Naive thymus-derived CD4-positive, alpha-beta T cell (primary cell): Measurements from ENCODE around the gene GSN. TPM values are rescaled to one million over a fixed set of nuclear protein-coding genes. Genes with fewer than 3 reads are reported as not detected.
A peak's percentile ranks its signal among the peaks of the same experiment; 100 is the strongest.

ENCODE experiments used
- ATAC-seq: fragments of 150-1000 bp; cut with Tn5 transposase; 2 replicates; pipeline ENCODE4 v1.10.0; 2021; ENCODE audit warnings: mild to moderate bottlenecking, moderate library complexity
- CTCF ChIA-PET: fragments of 350-600 bp; sonication (Branson Sonifier 250); formaldehyde crosslinking; loops from one replicate; lab custom pipeline; 2021; ENCODE audit warnings: antibody characterized with exemption; lab: Charles Lee
- POLR2A ChIA-PET: fragments of 350-600 bp; sonication (Branson Sonifier 250); formaldehyde crosslinking; loops from one replicate; lab custom pipeline; 2021; ENCODE audit warnings: antibody characterized with exemption, inconsistent platforms; lab: Charles Lee
- DNase-seq, 9 donors: peaks; one replicate each; pipeline versions ENCODE4 v3.0.0 to v3.0.0-alpha.2; 2020 to 2022; ENCODE audit warnings: mixed read lengths in 1 of 9
- H3K27ac ChIP-seq: one replicate; pipeline ENCODE4 v1.7.0; 2013; ENCODE audit warnings: mild to moderate bottlenecking, low read depth, low read length, moderate library complexity
- H3K27me3 ChIP-seq, 2 donors: one replicate each; pipeline ENCODE4 v1.7.0; 2013; ENCODE audit warnings: low read length in 2 of 2, mild to moderate bottlenecking in 2 of 2, moderate library complexity in 2 of 2; ENCODE audit not compliant: control insufficient read depth in 2 of 2, insufficient read depth in 2 of 2
- H3K36me3 ChIP-seq, 3 experiments: 1 replicate in 2 of 3; 2 replicates in 1 of 3; pipeline ENCODE4 v1.7.0; 2013; ENCODE audit warnings: low read length in 3 of 3, mild to moderate bottlenecking in 3 of 3, moderate library complexity in 1 of 3; ENCODE audit not compliant: insufficient read depth in 3 of 3, control insufficient read depth in 2 of 3
- H3K4me1 ChIP-seq, 2 donors: one replicate each; pipeline ENCODE4 v1.7.0; 2013; ENCODE audit warnings: low read length in 2 of 2, mild to moderate bottlenecking in 2 of 2, moderate library complexity in 1 of 2; ENCODE audit not compliant: control insufficient read depth in 2 of 2, insufficient read depth in 2 of 2
- H3K4me3 ChIP-seq: 2 replicates; pipeline ENCODE4 v1.7.0; 2013; ENCODE audit warnings: mild to moderate bottlenecking, low read length
- H3K9me3 ChIP-seq, 3 experiments: 1 replicate in 2 of 3; 2 replicates in 1 of 3; pipeline ENCODE4 v1.7.0; 2013; ENCODE audit warnings: low read length in 3 of 3; ENCODE audit not compliant: control insufficient read depth in 2 of 3
- H3K27ac Mint-ChIP-seq, 9 donors: one replicate each; pipeline ENCODE4 v1.8.0; 2020 to 2022; ENCODE audit warnings: mixed read lengths in 9 of 9, mild to moderate bottlenecking in 8 of 9, moderate library complexity in 5 of 9, inconsistent platforms in 2 of 9
- H3K27me3 Mint-ChIP-seq, 5 donors: one replicate each; pipeline ENCODE4 v1.8.0; 2021 to 2022; ENCODE audit warnings: mixed read lengths in 5 of 5, mild to moderate bottlenecking in 1 of 5
- H3K36me3 Mint-ChIP-seq, 5 donors: one replicate each; pipeline ENCODE4 v1.8.0; 2020 to 2022; ENCODE audit warnings: mixed read lengths in 5 of 5, mild to moderate bottlenecking in 3 of 5, inconsistent platforms in 1 of 5
- H3K4me1 Mint-ChIP-seq, 7 donors: one replicate each; pipeline ENCODE4 v1.8.0; 2020 to 2022; ENCODE audit warnings: mixed read lengths in 7 of 7, mild to moderate bottlenecking in 3 of 7, inconsistent platforms in 1 of 7
- H3K4me3 Mint-ChIP-seq, 10 donors: one replicate each; pipeline ENCODE4 v1.8.0; 2020 to 2022; ENCODE audit warnings: mild to moderate bottlenecking in 10 of 10, mixed read lengths in 10 of 10, moderate library complexity in 6 of 10, inconsistent platforms in 2 of 10
- H3K9me3 Mint-ChIP-seq, 11 donors: one replicate each; pipeline ENCODE4 v1.8.0; 2020 to 2022; ENCODE audit warnings: mixed read lengths in 11 of 11, mild to moderate bottlenecking in 4 of 11, inconsistent platforms in 1 of 11, moderate library complexity in 1 of 11
- intact Hi-C, 2 donors: fragments of 100-400 bp; cut with micrococcal nuclease; formaldehyde crosslinking; loops; one replicate each; pipeline ENCODE4 v1.15.1; 2023
- polyA plus RNA-seq, 2 donors: library from polyadenylated mRNA; unstranded; fragments of 300-500 nt; fragmentation: Illumina TruSeq; gene quantifications; one replicate each; pipeline ENCODE4 v1.2.3, GENCODE V29; 2021
- total RNA-seq, 6 experiments: library from RNA in 5 of 6; stranded (reverse) in 5 of 6; gene quantifications; 1 replicate in 5 of 6; 2 replicates in 1 of 6; pipeline ENCODE4 v1.2.3 and lab custom pipeline; 2021 to 2026

The GSN gene
- total and polyA plus RNA-seq, 7 experiments from 2014 or later, result 2.9 to 34.6 (median 6.4) TPM

GRCh38 chr9:121269642-121270254, 1.8 kb downstream of the GSN start:
- DNase-seq (no peak), ATAC-seq (no peak)
- H3K27me3 ChIP-seq, result no peaks in the 10 kb centered on the region
- Mint-ChIP-seq H3K4me1 (peaks cover 6 to 28% (median 19%) of the 10 kb centered on the region in 7 donors), H3K4me3 (peak overlapping the region in 7 of 10 donors; percentile 31 to 86 (median 79)), H3K36me3 (peaks cover 0 to 5% (median 0%) of the 10 kb centered on the region in 5 donors), H3K27ac (peak overlapping the region in 1 of 9 donors; percentile 3), H3K9me3 (no peaks in the 10 kb centered on the region), H3K27me3 (peaks cover 0 to 33% (median 8%) of the 10 kb centered on the region in 5 donors)
- POLR2A ChIA-PET, result interaction anchor here (1.2 kb wide), 1 partner anchor 51 kb away, joined by 3 read pairs; no protein-coding TSS in a partner anchor
- H3K4me1 ChIP-seq, result peaks cover 0 to 5% of the 10 kb centered on the region in 2 donors
- H3K36me3 ChIP-seq, result no peaks in the 10 kb centered on the region
- CTCF ChIA-PET, result no interaction called here
- intact Hi-C loops, result no loop called here
- no peak overlapping the region for H3K27ac ChIP-seq
- H3K4me3 ChIP-seq, result no peak overlapping the region
- H3K9me3 ChIP-seq, result no peaks in the 10 kb centered on the region

- POLR2A ChIA-PET, result interaction anchor here (0.6 kb wide), 1 partner anchor 105 kb away, joined by 3 read pairs; no protein-coding TSS in a partner anchor
- no peak overlapping the region for H3K27ac ChIP-seq
- DNase-seq, result no peak
Observed at GRCh38 chr9:121271368-121272341, 3.7 kb downstream of the GSN start.

GRCh38 chr9:121272401-121272948, 4.5 kb downstream of the GSN start:
- H3K4me3 ChIP-seq, result no peak overlapping the region
- Mint-ChIP-seq H3K9me3 (no peaks in the 10 kb centered on the region), H3K4me1 (peaks cover 3 to 28% (median 16%) of the 10 kb centered on the region in 7 donors), H3K4me3 (no peak overlapping the region), H3K27ac (no peak overlapping the region), H3K36me3 (no peaks in the 10 kb centered on the region), H3K27me3 (peaks cover 0 to 29% (median 8%) of the 10 kb centered on the region in 5 donors)
- no peak for ATAC-seq
- H3K9me3 ChIP-seq, result no peaks in the 10 kb centered on the region
- POLR2A ChIA-PET, result no interaction called here
- intact Hi-C loops, result no loop called here
- no peaks in the 10 kb centered on the region for H3K36me3 ChIP-seq
- no peaks in the 10 kb centered on the region for H3K27me3 ChIP-seq
- CTCF ChIA-PET, result no interaction called here
- peaks cover 0 to 2% of the 10 kb centered on the region in 2 donors for H3K4me1 ChIP-seq
- no peak for DNase-seq
- no peak overlapping the region for H3K27ac ChIP-seq

More at GRCh38 chr9:121271368-121272341, 3.7 kb downstream of the GSN start:
- Mint-ChIP-seq H3K27ac (no peak overlapping the region), H3K36me3 (no peaks in the 10 kb centered on the region), H3K4me3 (no peak overlapping the region), H3K4me1 (peaks cover 6 to 28% (median 19%) of the 10 kb centered on the region in 7 donors), H3K27me3 (peaks cover 0 to 33% (median 8%) of the 10 kb centered on the region in 5 donors), H3K9me3 (no peaks in the 10 kb centered on the region)
- H3K36me3 ChIP-seq, result no peaks in the 10 kb centered on the region
- H3K4me3 ChIP-seq, result no peak overlapping the region
- no peaks in the 10 kb centered on the region for H3K9me3 ChIP-seq
- ATAC-seq, result peak; percentile 75
- intact Hi-C loops, result no loop called here
- CTCF ChIA-PET, result interaction anchor here (1.8 kb wide), 1 partner anchor 15 kb away, joined by 3 read pairs; no protein-coding TSS in a partner anchor
- H3K4me1 ChIP-seq, result peaks cover 0 to 5% of the 10 kb centered on the region in 2 donors
- no peaks in the 10 kb centered on the region for H3K27me3 ChIP-seq

GRCh38 chr9:121273064-121273775, 5.3 kb downstream of the GSN start:
- Histone ChIP-seq H3K9me3 (no peaks in the 10 kb centered on the region), H3K4me3 (no peak overlapping the region), H3K36me3 (no peaks in the 10 kb centered on the region), H3K27me3 (no peaks in the 10 kb centered on the region), H3K27ac (no peak overlapping the region), H3K4me1 (no peaks in the 10 kb centered on the region)
- no peaks in the 10 kb centered on the region for H3K36me3 Mint-ChIP-seq
- H3K4me1 Mint-ChIP-seq, result peaks cover 0 to 24% (median 12%) of the 10 kb centered on the region in 7 donors
- POLR2A ChIA-PET, result no interaction called here
- H3K4me3 Mint-ChIP-seq, result no peak overlapping the region
- ATAC-seq (no peak), DNase-seq (no peak)
- intact Hi-C loops, result no loop called here
- CTCF ChIA-PET, result interaction anchor here (0.6 kb wide), 1 partner anchor 526 kb away, joined by 4 read pairs; no protein-coding TSS in a partner anchor
- peaks cover 0 to 26% (median 8%) of the 10 kb centered on the region in 5 donors for H3K27me3 Mint-ChIP-seq
- peak overlapping the region in 1 of 9 donors; percentile 46 for H3K27ac Mint-ChIP-seq
- H3K9me3 Mint-ChIP-seq, result no peaks in the 10 kb centered on the region

- H3K27me3 Mint-ChIP-seq, result peaks cover 0 to 12% (median 1%) of the 10 kb centered on the region in 5 donors
- H3K9me3 Mint-ChIP-seq, result no peaks in the 10 kb centered on the region
- no peaks in the 10 kb centered on the region for H3K36me3 ChIP-seq
- H3K27ac ChIP-seq, result no peak overlapping the region
- H3K4me3 Mint-ChIP-seq, result no peak overlapping the region
- no peaks in the 10 kb centered on the region for H3K4me1 ChIP-seq
- H3K4me3 ChIP-seq, result no peak overlapping the region
- intact Hi-C loops, result loop anchor here in 1 of 2 donors (5.0 kb wide), 1 partner anchor 63 kb away; no protein-coding TSS in a partner anchor
- H3K27ac Mint-ChIP-seq, result no peak overlapping the region
- ATAC-seq (no peak), DNase-seq (no peak)
- H3K27me3 ChIP-seq, result no peaks in the 10 kb centered on the region
- no peaks in the 10 kb centered on the region for H3K36me3 Mint-ChIP-seq
- H3K9me3 ChIP-seq, result no peaks in the 10 kb centered on the region
- ChIA-PET CTCF (no interaction called here), POLR2A (no interaction called here)
- H3K4me1 Mint-ChIP-seq, result peaks cover 0 to 16% (median 4%) of the 10 kb centered on the region in 7 donors
Observed at GRCh38 chr9:121274851-121275250, 6.9 kb downstream of the GSN start.
